ENCODE data around the gene RHOV.

RHOV gene

DNA sequence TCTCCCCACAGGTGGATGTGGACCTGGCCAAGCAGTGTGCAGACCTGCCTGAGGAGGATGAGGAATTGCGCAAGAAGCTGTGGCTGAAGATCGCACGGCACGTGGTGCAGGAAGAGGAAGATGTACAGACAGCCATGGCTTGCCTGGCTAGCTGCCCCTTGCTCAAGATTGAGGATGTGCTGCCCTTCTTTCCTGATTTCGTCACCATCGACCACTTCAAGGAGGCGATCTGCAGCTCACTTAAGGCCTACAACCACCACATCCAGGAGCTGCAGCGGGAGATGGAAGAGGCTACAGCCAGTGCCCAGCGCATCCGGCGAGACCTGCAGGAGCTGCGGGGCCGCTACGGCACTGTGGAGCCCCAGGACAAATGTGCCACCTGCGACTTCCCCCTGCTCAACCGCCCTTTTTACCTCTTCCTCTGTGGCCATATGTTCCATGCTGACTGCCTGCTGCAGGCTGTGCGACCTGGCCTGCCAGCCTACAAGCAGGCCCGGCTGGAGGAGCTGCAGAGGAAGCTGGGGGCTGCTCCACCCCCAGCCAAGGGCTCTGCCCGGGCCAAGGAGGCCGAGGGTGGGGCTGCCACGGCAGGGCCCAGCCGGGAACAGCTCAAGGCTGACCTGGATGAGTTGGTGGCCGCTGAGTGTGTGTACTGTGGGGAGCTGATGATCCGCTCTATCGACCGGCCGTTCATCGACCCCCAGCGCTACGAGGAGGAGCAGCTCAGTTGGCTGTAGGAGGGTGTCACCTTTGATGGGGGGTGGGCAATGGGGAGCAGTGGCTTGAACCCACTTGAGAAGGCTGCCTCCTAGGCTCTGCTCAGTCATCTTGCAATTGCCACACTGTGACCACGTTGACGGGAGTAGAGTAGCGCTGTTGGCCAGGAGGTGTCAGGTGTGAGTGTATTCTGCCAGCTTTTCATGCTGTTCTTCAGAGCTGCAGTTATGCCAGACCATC lies 28.8 kb upstream of the RHOV start:
- no peak for DNase-seq

DNA sequence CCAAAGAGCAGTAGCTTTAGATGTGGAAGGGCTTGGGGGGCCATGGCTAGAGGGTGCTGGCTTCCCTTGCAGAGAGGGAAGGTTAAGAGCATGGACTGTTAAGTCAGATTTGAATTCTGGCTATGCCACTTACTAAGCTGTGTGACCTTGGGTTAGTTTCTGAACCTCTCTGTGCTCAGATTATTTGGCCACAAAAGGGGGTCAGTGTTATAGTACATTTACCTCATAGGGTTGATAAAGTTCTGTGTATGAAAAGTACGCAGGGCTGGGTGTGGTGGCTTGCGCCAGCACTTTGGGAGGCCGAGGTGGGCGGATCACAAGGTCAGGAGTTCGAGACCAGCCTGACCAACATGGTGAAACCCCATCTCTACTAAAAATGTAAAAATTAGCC lies 27.0 kb upstream of the RHOV start:
- DNase-seq = no peak

DNA sequence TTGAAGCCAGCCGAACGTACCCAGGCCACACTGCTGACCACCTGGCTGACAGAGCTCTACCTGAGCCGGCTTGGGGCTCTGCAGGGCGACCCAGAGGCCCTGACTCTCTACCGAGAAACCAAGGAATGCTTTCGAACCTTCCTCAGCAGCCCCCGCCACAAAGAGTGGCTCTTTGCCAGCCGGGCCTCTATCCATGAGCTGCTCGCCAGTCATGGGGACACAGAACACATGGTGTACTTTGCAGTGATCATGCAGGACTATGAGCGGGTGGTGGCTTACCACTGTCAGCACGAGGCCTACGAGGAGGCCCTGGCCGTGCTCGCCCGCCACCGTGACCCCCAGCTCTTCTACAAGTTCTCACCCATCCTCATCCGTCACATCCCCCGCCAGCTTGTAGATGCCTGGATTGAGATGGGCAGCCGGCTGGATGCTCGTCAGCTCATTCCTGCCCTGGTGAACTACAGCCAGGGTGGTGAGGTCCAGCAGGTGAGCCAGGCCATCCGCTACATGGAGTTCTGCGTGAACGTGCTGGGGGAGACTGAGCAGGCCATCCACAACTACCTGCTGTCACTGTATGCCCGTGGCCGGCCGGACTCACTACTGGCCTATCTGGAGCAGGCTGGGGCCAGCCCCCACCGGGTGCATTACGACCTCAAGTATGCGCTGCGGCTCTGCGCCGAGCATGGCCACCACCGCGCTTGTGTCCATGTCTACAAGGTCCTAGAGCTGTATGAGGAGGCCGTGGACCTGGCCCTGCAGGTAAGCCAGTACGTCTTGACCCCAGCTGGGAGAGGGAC lies 26.4 kb upstream of the RHOV start:
- no peak for DNase-seq

DNA sequence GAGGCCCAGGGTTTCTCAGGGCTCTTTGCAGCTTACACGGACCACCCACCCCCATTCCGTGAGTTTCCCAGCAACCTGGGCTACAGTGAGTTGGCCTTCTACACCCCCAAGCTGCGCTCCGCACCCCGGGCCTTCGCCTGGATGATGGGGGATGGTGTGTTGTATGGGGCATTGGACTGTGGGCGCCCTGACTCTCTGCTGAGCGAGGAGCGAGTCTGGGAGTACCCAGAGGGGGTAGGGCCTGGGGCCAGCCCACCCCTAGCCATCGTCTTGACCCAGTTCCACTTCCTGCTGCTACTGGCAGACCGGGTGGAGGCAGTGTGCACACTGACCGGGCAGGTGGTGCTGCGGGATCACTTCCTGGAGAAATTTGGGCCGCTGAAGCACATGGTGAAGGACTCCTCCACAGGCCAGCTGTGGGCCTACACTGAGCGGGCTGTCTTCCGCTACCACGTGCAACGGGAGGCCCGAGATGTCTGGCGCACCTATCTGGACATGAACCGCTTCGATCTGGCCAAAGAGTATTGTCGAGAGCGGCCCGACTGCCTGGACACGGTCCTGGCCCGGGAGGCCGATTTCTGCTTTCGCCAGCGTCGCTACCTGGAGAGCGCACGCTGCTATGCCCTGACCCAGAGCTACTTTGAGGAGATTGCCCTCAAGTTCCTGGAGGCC lies 25.6 kb upstream of the RHOV start:
- DNase-seq = no peak

DNA sequence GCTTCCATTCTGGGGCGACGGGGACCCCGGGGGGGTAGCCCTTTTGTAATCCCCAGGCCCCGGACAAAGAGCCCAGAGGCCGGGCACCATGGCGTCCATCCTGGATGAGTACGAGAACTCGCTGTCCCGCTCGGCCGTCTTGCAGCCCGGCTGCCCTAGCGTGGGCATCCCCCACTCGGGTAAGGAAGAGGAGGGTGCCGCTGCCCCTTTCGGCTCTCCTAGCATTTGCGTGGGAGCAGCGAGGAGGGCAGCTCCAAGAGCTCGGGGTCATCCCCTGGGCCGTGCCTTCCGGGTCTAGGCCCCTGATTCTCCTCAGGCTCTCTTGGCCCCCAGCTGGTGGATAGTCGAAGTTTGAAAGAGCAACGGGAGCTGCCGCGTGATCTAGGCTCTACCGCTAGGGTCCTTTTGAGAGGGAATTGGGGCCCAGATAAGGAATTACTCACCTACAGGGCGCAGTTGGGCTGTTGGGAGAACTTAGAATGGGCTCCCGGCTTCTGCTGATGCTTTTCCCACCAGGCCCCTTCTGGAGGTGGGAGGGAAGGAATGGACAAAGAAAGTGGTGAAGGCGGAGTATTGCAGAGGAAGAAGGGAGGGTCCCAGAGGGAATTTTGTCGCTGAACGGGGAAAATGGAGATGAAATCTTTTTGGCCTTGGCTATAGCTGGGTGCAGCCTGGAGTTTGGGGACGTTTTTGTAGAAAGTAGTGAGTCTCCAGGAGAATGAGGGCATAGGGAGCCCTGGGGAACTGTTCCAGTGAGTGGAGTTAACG lies 20.8 kb upstream of the RHOV start:
- DNase-seq = no peak

DNA sequence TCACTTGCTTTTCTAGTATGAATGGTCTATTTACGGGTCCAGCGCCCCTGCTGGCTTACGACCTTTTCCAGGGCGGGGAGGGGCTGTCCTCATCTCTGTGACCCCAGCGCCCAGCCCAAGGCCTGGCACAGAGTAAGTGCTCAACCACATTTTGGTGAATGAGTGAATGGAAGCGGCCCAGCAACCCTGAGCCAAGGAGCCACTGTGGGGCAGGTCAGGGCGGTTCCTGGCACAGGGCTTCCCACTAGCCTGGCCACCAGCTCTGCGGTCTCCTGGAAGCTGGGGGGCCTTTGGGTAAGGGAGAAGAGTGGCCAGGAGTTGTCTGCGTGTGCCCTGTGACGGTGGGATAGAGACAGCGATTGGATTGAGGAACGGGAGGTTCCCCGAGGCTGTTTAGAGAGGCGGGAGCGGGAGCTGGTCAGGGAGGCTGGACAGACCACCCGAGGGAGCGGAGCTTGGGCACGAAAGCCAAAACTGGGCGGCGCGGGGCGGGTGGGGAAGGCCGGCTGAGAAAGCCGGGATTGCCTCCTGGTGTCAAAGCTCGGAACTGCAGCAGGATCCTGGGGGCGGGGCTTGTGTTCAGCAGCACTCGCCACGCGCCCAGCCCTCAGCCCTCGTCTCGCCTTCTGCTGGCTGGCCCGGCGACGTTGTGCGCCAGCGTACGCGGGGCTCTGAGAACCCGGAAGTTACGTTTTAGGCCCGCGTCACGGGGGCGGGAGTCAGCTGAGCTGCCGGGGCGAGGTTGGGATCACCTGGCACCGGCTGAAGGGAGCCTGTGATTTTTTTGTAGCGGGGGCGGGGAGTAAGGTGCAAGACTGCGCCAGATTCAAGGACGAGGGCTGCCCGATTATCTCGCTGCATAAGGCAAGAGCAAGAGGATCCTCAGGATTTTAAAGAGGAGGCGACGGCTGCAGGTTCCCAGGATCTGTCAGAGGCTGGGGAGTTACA lies 20.0 kb upstream of the RHOV start, which contains the start of gene VPS18:
Gene VPS18 (plus strand): TSS at position 718 of the 948 bp plus-strand sequence. CDS start 319 bp downstream, outside the sequence.
- DNase-seq = peak; percentile 79

DNA sequence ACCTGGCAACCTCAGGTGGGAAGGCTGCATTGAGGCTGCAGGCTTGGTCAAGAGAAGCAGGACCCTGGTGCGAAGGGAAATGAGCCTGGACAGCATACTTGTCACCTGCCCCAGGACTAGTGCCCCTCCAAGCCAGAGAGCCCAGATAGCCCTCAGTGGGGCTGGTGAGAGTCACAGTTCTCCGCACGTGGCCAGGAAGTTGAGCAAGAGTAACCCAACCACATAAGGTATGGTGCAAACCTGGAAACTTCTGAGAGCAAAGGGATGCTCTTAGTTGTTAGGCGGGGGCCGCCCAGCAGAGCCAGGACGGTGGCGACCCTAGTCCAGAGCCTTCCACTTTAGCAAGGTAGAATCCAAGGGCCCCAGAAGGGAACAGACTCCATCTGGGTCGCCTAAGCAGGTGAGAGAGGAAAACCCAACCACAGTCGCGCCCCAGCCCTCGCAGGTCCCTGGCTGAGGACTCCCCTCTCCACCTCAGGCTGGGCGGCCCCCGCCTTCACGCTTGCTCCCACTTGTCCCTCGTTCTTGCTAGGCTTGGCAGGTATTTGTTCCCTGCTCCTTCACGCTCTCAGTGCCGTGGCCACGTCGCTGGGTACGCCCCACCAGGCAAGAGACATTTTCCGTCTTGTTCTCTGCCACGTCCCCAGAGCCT lies 19.1 kb upstream of the RHOV start:
- DNase-seq = no peak

DNA sequence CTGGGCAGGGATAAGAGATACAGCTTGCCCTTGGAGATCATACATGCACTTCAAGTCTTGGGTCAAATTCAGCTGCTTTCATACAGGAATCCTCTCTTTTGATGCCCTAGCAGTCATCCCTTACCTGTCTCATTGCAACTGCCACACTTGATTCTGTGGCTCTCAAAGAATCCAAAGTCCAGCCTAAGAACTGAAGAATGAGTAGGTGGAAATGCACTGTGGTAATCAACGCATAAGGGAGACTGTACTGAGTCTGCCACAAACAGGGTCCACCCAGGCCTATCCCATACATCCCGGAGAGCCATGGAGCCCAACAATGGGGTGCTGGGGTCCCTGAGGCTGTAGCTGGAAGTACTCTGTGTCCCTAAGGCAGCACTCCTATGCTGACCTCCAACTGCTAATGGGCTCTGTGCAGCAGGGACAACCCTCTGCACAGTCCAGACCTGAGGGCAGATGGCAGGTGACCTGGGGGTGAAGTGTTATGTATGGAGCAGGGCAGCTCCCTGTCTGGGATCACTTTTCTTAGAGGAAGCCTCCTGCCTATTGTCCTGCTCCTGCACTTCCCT lies 18.5 kb upstream of the RHOV start:
- DNase-seq = no peak

- DNase-seq = no peak
These were observed 17.9 kb upstream of the RHOV start for GRCh38 chr15:40891810-40892446.

- no peak for DNase-seq
These were observed 17.1 kb upstream of the RHOV start for GRCh38 chr15:40891138-40891537.

GRCh38 chr15:40889112-40889511 lies 15.1 kb upstream of the RHOV start:
- no peak for DNase-seq

DNA sequence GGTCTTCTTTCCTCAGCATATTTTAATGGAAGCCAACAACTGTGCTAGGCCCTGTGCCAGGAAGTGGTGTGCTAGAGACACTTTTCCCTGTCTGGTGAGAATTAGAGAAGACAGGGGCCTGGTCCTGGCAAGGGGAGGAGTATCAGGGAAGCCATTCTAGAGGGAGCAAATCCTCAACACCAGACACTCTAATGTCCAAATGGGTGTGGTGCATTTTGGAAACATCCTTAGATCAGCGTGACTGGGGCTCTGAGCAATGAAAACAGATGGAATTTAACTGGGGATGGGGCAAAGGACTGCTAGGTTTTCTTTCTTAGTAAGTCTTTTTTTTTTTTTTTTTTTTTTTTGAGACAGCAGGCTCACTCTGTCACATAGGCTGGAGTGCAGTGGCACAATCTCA lies 12.6 kb upstream of the RHOV start:
- no peak for DNase-seq

DNA sequence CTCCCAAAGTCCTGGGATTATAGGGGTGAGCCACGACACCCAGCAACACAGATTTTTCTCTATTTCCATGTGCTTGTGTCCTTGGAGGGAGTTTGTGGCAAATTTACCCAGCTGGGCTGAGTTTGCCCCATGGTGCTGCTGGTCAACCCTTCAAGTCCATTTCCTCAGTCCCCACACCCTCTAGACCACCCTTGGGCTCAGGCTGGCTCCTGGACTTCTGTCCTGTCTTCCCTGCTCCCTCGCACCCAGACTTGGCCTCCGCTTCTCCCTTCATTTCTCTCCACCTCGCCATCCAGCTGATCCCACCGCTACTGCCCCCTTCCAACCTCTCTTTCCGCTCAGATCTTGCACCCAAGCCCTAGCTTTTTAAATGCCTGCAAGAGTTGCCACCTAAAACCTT lies 7.3 kb upstream of the RHOV start:
- no peak for DNase-seq

GRCh38 chr15:40879609-40880008 lies 5.6 kb upstream of the RHOV start:
- no peak for DNase-seq

- no peak for DNase-seq
These were observed 4.8 kb upstream of the RHOV start for GRCh38 chr15:40878785-40879184.

GRCh38 chr15:40877694-40878093 lies 3.7 kb upstream of the RHOV start:
- DNase-seq = no peak

- DNase-seq = no peak
These were observed 2.1 kb upstream of the RHOV start for GRCh38 chr15:40875991-40876730.

DNA sequence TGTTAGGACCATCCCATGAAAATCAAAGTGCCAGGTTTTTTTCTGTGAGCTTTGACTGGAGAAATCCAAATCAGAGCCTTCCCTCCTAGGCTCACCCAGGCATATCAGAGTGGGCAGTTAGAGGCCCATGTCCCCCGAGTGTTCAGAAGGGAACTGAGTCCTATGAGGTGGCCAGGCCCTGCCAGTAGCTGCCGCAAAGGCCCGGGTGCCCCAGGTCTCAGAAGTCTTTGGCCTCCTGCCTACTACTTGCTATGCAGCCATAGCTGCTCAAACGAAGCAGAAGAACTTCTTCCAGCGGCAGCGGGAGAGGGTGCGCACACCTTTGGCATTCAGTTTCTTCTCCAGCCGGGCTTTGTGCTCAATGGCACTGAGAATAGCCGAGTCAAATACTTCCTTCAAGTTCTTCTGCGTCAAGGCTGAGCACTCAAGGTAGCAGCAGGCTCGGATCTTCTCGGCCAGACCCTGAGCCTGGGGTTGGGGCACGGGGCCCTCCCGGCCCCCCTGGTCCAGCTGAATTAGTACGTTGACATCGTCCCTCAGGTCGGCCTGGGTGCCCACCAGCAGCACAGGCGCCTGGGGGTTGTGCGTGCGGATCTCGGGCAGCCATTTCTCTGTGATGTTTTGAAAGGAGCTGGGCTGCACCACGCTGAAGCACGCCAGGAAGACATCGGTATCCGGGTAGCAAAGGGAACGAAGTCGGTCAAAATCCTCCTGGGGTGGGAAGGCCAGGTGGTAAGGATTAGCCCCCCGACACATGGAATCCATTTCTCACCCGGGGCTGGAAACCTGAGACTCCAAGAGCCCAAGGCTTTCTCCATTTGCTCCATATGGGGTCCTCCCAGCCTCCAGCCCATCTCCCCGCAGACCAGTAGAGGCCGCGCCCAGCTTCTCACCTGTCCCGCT lies 992 bp downstream of the RHOV start:
- DNase-seq = no peak
